Esophagus squamous epithelium (tissue), 5 donors: ENCODE results near the gene ANKS1B. TPM values are rescaled to one million over a fixed set of nuclear protein-coding genes. Genes with fewer than 3 reads are reported as not detected.

Experiments
- DNase-seq: peaks from one replicate; lab custom pipeline; 2025; lab: John Stamatoyannopoulos, UW
- H3K27ac ChIP-seq, 4 donors: fragments of 200-600 bp; sonication (generic); one replicate each; pipeline ENCODE4 v1.5.1; 2016 to 2019; ENCODE audit warnings: mild to moderate bottlenecking in 1 of 4
- H3K27me3 ChIP-seq, 4 donors: fragments of 200-600 bp; sonication (generic); 1 replicate in 3 of 4; 2 replicates in 1 of 4; pipeline versions ENCODE4 v1.5.1 to v1.6.0; 2017 to 2021; ENCODE audit warnings: antibody characterized with exemption in 1 of 4
- H3K36me3 ChIP-seq, 3 donors: fragments of 200-600 bp; sonication (generic); one replicate each; pipeline ENCODE4 v1.5.1; 2016 to 2019
- H3K4me1 ChIP-seq, 3 donors: fragments of 200-600 bp; sonication (generic); one replicate each; pipeline ENCODE4 v1.5.1; 2017 to 2019
- H3K4me3 ChIP-seq, 4 donors: fragments of 200-600 bp; sonication (generic); 1 replicate in 3 of 4; 2 replicates in 1 of 4; pipeline ENCODE4 v1.5.1; 2016 to 2019; ENCODE audit warnings: mild to moderate bottlenecking in 2 of 4, moderate library complexity in 1 of 4
- H3K9me3 ChIP-seq, 3 donors: fragments of 200-600 bp; sonication (generic); one replicate each; pipeline ENCODE4 v1.5.1; 2016 to 2019
- CTCF ChIP-seq, 6 experiments: fragments of 450-650 bp in 4 of 6; fragments of 200-600 bp in 2 of 6; sonication (generic) in 2 of 6; IDR thresholded peaks; one replicate each; pipeline ENCODE4 v1.5.1; 2016 to 2019; ENCODE audit warnings: antibody characterized with exemption in 6 of 6, mild to moderate bottlenecking in 4 of 6, moderate library complexity in 4 of 6
- POLR2A ChIP-seq, 4 donors: fragments of 450-650 bp; IDR thresholded peaks; one replicate each; pipeline ENCODE4 v1.6.1; 2017; ENCODE audit warnings: antibody characterized with exemption in 4 of 4, mild to moderate bottlenecking in 4 of 4, moderate library complexity in 3 of 4
- WGBS, 2 donors: methylation state at CpG; one replicate each; pipeline ENCODE4 v1.1.5; 2018; 5-methylcytosine and 5-hydroxymethylcytosine counted together
- intact Hi-C: fragments of 100-400 bp; cut with DNase I; formaldehyde crosslinking; loops from one replicate; pipeline ENCODE4 v1.15.0; 2022
- total RNA-seq, 4 donors: library from RNA; depleted of rRNA; stranded (reverse); fragments of >200 nt; gene quantifications; one replicate each; pipeline ENCODE4 v1.1.0, GENCODE V29; 2016
- donor health status: DM: yes; HTN: yes; CAD: no.

The ANKS1B gene
- total RNA-seq, 4 donors from 2014 or later, result 1.6 to 15.8 (median 8.1) TPM

GRCh38 chr12:99205111-99205510 lies 779.6 kb downstream of the ANKS1B start:
- DNase-seq, result no peak
- Histone ChIP-seq H3K27ac (no peak overlapping the region), H3K4me1 (no peaks in the 10 kb centered on the region), H3K4me3 (no peak overlapping the region), H3K27me3 (no peaks in the 10 kb centered on the region), H3K9me3 (no peaks in the 10 kb centered on the region), H3K36me3 (no peaks in the 10 kb centered on the region)
- TF ChIP-seq CTCF (IDR thresholded peaks at IDR 0.05), result no peak
- 88 to 92% methylated on average over 1 of the region's 1 CpG for WGBS, 2 donors
- intact Hi-C loops, result no loop called here

- WGBS, 2 donors, result 85 to 87% methylated on average over 3 of the region's 3 CpGs
- TF ChIP-seq CTCF (IDR thresholded peaks at IDR 0.05) (no peak), POLR2A (IDR thresholded peaks at IDR 0.05) (no peak)
- DNase-seq, result no peak
These were observed 782.7 kb downstream of the ANKS1B start for GRCh38 chr12:99201906-99202645.

GRCh38 chr12:99200711-99201384 lies 783.9 kb downstream of the ANKS1B start:
- no peak for DNase-seq
- Histone ChIP-seq H3K4me3 (no peak overlapping the region), H3K27ac (peak overlapping the region in 1 of 4 donors; percentile 27), H3K9me3 (no peaks in the 10 kb centered on the region), H3K36me3 (no peaks in the 10 kb centered on the region), H3K27me3 (no peaks in the 10 kb centered on the region), H3K4me1 (no peaks in the 10 kb centered on the region)
- intact Hi-C loops, result no loop called here
- WGBS, 2 donors, result 0 to 32% methylated on average over 1 of the region's 1 CpG
- TF ChIP-seq CTCF (IDR thresholded peaks at IDR 0.05) (no peak), POLR2A (IDR thresholded peaks at IDR 0.05) (no peak)

More at GRCh38 chr12:99201906-99202645, 782.7 kb downstream of the ANKS1B start:
- H3K9me3 ChIP-seq, result no peaks in the 10 kb centered on the region
- H3K27ac ChIP-seq, result no peak overlapping the region
- no peaks in the 10 kb centered on the region for H3K36me3 ChIP-seq
- H3K27me3 ChIP-seq, result no peaks in the 10 kb centered on the region
- intact Hi-C loops, result no loop called here
- H3K4me1 ChIP-seq, result no peaks in the 10 kb centered on the region
- no peak overlapping the region for H3K4me3 ChIP-seq

GRCh38 chr12:99195474-99195873 lies 789.3 kb downstream of the ANKS1B start:
- TF ChIP-seq CTCF (IDR thresholded peaks at IDR 0.05) (no peak), POLR2A (IDR thresholded peaks at IDR 0.05) (no peak)
- intact Hi-C loops, result no loop called here
- Histone ChIP-seq H3K9me3 (no peaks in the 10 kb centered on the region), H3K27me3 (no peaks in the 10 kb centered on the region), H3K36me3 (no peaks in the 10 kb centered on the region), H3K4me1 (no peaks in the 10 kb centered on the region), H3K4me3 (no peak overlapping the region), H3K27ac (no peak overlapping the region)
- 75 to 88% methylated on average over 1 of the region's 1 CpG for WGBS, 2 donors
- no peak for DNase-seq

GRCh38 chr12:99192489-99192888 lies 792.2 kb downstream of the ANKS1B start:
- Histone ChIP-seq H3K36me3 (no peaks in the 10 kb centered on the region), H3K4me1 (no peaks in the 10 kb centered on the region), H3K9me3 (no peaks in the 10 kb centered on the region), H3K27me3 (no peaks in the 10 kb centered on the region), H3K4me3 (no peak overlapping the region), H3K27ac (no peak overlapping the region)
- intact Hi-C loops, result no loop called here
- TF ChIP-seq CTCF (IDR thresholded peaks at IDR 0.05) (no peak), POLR2A (IDR thresholded peaks at IDR 0.05) (no peak)
- no peak for DNase-seq
- 48 to 54% methylated on average over 3 of the region's 3 CpGs for WGBS, 2 donors
